Measurements from ENCODE around the gene BAZ1A. TPM values are rescaled to one million over a fixed set of nuclear protein-coding genes. Genes with fewer than 3 reads are reported as not detected.
A peak's percentile ranks its signal among the peaks of the same experiment; 100 is the strongest.

Gene BAZ1A
- total RNA-seq (2014; rRNA removed; shearing (Covaris generic)) (21.8 and 24.2 TPM in 2 replicates), polyA plus RNA-seq (2016; fragmentation: Nextera tagmentation; extraction: Ambion mirVana) (24.1 and 26.8 TPM in 2 replicates)
- long read RNA-seq, partial matches to known transcripts, result 15 of 15 reads
- long read RNA-seq, other reads (novel, unspliced or antisense), result 0 of 15 reads

DNA sequence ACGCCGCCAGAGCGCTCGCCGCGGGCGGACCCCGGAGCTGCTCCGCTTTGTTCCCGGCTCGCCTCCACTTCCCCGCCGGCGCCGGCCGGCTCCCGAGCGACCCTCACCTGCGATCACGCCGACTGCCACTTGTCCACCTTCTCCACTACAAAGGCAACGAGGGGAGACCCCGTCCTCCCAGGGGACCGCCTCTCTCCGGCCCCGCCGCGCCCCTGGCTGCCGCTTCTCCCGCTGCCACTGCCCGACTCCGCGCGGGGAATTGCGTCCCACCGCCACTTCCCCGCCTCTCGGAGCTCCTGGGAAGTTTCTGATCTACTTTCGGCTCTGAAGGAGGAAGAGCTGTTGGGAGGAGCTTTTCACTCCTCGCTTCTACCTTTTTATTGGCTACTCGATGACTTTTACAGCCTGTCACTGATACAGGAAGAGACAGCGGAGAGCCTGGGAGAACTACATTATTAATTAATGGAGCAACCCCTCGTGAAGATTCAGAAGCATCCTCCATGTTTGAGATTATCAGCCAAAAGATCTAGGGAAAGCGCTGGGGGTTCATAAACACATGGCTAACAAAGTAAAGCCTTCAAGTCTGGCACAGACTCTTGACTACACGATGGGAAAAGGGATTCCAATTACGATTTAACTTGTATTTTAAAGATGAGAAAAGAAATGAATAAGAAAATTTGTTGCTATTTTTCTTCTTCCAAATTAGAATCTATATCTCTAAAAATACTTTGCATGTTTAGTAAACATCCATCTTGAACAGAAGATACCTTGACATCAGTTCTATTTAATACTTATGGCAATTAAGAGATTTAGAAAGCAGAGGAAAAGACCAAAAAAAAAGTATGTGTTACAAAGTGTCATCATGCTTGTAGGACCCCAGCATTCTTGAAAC lies at the start of gene BAZ1A:
Gene BAZ1A (minus strand): TSS at position 330 of the 892 bp plus-strand sequence. CDS start 756 bp downstream, outside the sequence.
- H3K9me2 ChIP-seq (ENCODE audit: insufficient read depth), result no peaks in the 10 kb centered on the region
- no peaks in the 10 kb centered on the region for H3K36me3 ChIP-seq (ENCODE audit: insufficient read depth)
- ATAC-seq, result peak; percentile 45
- H3K4me2 ChIP-seq, result peak within 1 kb of the TSS; percentile 86
- H3K4me3 Mint-ChIP-seq, result peak within 1 kb of the TSS; percentile 90
- peaks cover 27% of the 10 kb centered on the region for H3K79me2 ChIP-seq (replicated peaks; ENCODE audit: insufficient read depth)
- peak; percentile 82 for DNase-seq (ENCODE audit: low spot score)
- 0 out of 2 replicates have a peak within 1 kb of the TSS, but pooled peaks have one; percentile 3 for H3K27ac ChIP-seq (ENCODE audit: low read depth)
- H3K27me3 ChIP-seq (ENCODE audit: insufficient read depth), result peaks cover 5% of the 10 kb centered on the region; the same call in 1 of the 2 replicates
- 0 out of 2 replicates have a peak, but pooled peaks cover 3% of the 10 kb centered on the region for H3F3A ChIP-seq (replicated peaks; ENCODE audit: low read depth)
- H3K4me1 ChIP-seq (ENCODE audit: insufficient read depth), result peaks cover 5% of the 10 kb centered on the region
- H2AFZ ChIP-seq, result peak within 1 kb of the TSS; percentile 53
- H3K27me3 Mint-ChIP-seq (ENCODE audit: insufficient read depth, low read depth, poor library complexity), result peaks cover 16% of the 10 kb centered on the region
- H3K4me3 ChIP-seq, result peak within 1 kb of the TSS; percentile 63
- peak within 1 kb of the TSS; percentile 89 for H3K27ac Mint-ChIP-seq
- no peak for TF ChIP-seq EZH2 (IDR thresholded peaks at IDR 0.05; ENCODE audit: low read depth, unreplicated experiment)
- TF ChIP-seq POLR2AphosphoS5 (IDR thresholded peaks at IDR 0.05; ENCODE audit: low read depth), result peak; percentile 75
- TF ChIP-seq, protein P1, sequence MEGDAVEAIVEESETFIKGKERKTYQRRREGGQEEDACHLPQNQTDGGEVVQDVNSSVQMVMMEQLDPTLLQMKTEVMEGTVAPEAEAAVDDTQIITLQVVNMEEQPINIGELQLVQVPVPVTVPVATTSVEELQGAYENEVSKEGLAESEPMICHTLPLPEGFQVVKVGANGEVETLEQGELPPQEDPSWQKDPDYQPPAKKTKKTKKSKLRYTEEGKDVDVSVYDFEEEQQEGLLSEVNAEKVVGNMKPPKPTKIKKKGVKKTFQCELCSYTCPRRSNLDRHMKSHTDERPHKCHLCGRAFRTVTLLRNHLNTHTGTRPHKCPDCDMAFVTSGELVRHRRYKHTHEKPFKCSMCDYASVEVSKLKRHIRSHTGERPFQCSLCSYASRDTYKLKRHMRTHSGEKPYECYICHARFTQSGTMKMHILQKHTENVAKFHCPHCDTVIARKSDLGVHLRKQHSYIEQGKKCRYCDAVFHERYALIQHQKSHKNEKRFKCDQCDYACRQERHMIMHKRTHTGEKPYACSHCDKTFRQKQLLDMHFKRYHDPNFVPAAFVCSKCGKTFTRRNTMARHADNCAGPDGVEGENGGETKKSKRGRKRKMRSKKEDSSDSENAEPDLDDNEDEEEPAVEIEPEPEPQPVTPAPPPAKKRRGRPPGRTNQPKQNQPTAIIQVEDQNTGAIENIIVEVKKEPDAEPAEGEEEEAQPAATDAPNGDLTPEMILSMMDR (conservative IDR thresholded peaks at IDR 0.05; ENCODE audit: low read depth in 2 of 2), result no peak
- TF ChIP-seq ZNF331 (CRISPR knock-in tag; IDR thresholded peaks at IDR 0.05; ENCODE audit: low read depth), result no peak
- no peaks in the 10 kb centered on the region for H4K20me1 ChIP-seq (replicated peaks; ENCODE audit: insufficient read depth)
- no peaks in the 10 kb centered on the region for H3K9me3 Mint-ChIP-seq
- H3K4me1 Mint-ChIP-seq, result peaks cover 15% of the 10 kb centered on the region
- peaks cover 3% of the 10 kb centered on the region; the same call in 2 of the 3 replicates for H3K36me3 Mint-ChIP-seq (ENCODE audit: low read depth)

DNA sequence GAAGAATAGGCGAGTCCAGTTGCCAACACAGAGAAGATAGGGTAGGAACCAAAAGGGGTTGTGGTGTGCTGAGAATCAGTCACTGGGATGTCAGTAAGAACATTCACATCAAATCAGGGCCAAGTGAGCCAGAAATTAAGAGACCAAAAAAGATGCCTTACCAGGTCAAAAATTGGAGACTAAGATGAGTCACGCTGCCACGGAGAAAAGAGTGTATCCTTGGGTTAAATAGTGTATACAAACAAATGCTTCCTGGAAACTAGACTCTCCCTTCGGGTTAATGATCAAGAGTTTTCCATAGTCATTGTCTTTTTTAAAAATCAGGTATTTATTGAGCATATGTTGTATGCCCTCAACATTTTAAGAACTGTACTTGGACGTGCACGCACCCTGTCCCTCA lies 45.2 kb upstream of the BAZ1A start:
- Mint-ChIP-seq H3K27me3 (ENCODE audit: insufficient read depth, low read depth, poor library complexity) (no peaks in the 10 kb centered on the region), H3K4me1 (no peaks in the 10 kb centered on the region), H3K9me3 (peaks cover 10% of the 10 kb centered on the region; the same call in 2 of the 3 replicates), H3K36me3 (ENCODE audit: low read depth) (peaks cover 5% of the 10 kb centered on the region; the same call in 1 of the 3 replicates), H3K4me3 (no peak overlapping the region), H3K27ac (no peak overlapping the region)
- no peaks in the 10 kb centered on the region for H3K27me3 ChIP-seq (ENCODE audit: insufficient read depth)
- H3K4me1 ChIP-seq (ENCODE audit: insufficient read depth), result no peaks in the 10 kb centered on the region
- DNase-seq (ENCODE audit: low spot score) (no peak), ATAC-seq (no peak)
- no peak overlapping the region for H3K27ac ChIP-seq (ENCODE audit: low read depth)
- H3K79me2 ChIP-seq (replicated peaks; ENCODE audit: insufficient read depth), result no peaks in the 10 kb centered on the region
- H3K4me2 ChIP-seq, result no peak overlapping the region
- no peaks in the 10 kb centered on the region for H3F3A ChIP-seq (replicated peaks; ENCODE audit: low read depth)
- H4K20me1 ChIP-seq (replicated peaks; ENCODE audit: insufficient read depth), result no peaks in the 10 kb centered on the region
- H3K9me2 ChIP-seq (ENCODE audit: insufficient read depth), result no peaks in the 10 kb centered on the region
- H2AFZ ChIP-seq, result 0 out of 2 replicates have a peak overlapping the region, but pooled peaks have one; percentile 18
- H3K36me3 ChIP-seq (ENCODE audit: insufficient read depth), result no peaks in the 10 kb centered on the region; the same call in 1 of the 2 replicates
- no peak overlapping the region for H3K4me3 ChIP-seq
- TF ChIP-seq, protein P1 (conservative IDR thresholded peaks at IDR 0.05; ENCODE audit: low read depth in 2 of 2), result no peak
- TF ChIP-seq STAT1 (IDR thresholded peaks at IDR 0.05; ENCODE audit: unreplicated experiment) (no peak), ZNF114 (CRISPR knock-in tag; IDR thresholded peaks at IDR 0.05) (no peak), NANOG (IDR thresholded peaks at IDR 0.05; ENCODE audit: borderline replicate concordance) (no peak), EZH2phosphoT487 (IDR thresholded peaks at IDR 0.05; ENCODE audit: unreplicated experiment) (no peak), JUNB (IDR thresholded peaks at IDR 0.05; ENCODE audit: unreplicated experiment) (no peak), EZH2 (IDR thresholded peaks at IDR 0.05; ENCODE audit: low read depth, unreplicated experiment) (no peak), ETS1 (IDR thresholded peaks at IDR 0.05) (no peak), REST (IDR thresholded peaks at IDR 0.05; ENCODE audit: unreplicated experiment) (no peak), ZNF331 (CRISPR knock-in tag; IDR thresholded peaks at IDR 0.05; ENCODE audit: low read depth) (no peak), POLR2AphosphoS5 (IDR thresholded peaks at IDR 0.05; ENCODE audit: low read depth) (no peak), CREB1 (CRISPR knock-in tag; IDR thresholded peaks at IDR 0.05; ENCODE audit: low read depth) (no peak)
